HCT116 (cell line): ENCODE data around the gene SRSF3. TPM values are rescaled to one million over a fixed set of nuclear protein-coding genes. Genes with fewer than 3 reads are reported as not detected.

Source experiments
- ATAC-seq: fragments of 200-7000 bp; cut with Tn5 transposase; 2 replicates; pipeline ENCODE4 v1.9.1; 2020; ENCODE audit warnings: mild to moderate bottlenecking, moderate library complexity
- BruUV-seq: library from RNA; stranded (reverse); fragments of 400-500 nt; replicated peaks from 2 replicates; lab custom pipeline; 2021; lab: Mats Ljungman, UMichigan
- CTCF ChIA-PET: fragments of 300-600 bp; sonication (Branson Sonifier 250); formaldehyde crosslinking; loops from one replicate; lab custom pipeline; 2021; ENCODE audit warnings: antibody characterized with exemption; lab: Charles Lee
- POLR2A ChIA-PET: fragments of 300-600, 350-600 bp; sonication (Branson Sonifier 250); formaldehyde crosslinking; loops from one replicate; lab custom pipeline; 2021; ENCODE audit warnings: antibody characterized with exemption; lab: Charles Lee
- RAD21 ChIA-PET, 2 experiments: fragments of 300-600 bp; sonication (Branson Sonifier 250); formaldehyde crosslinking; loops; one replicate each; lab custom pipeline; 2023; ENCODE audit warnings: low total read pairs in 2 of 2; ENCODE audit not compliant: uncharacterized antibody in 2 of 2, unreplicated experiment in 2 of 2, low non-redundant PET in 1 of 2; lab: Charles Lee
- DNase-seq: peaks from one replicate; pipeline ENCODE4 v3.0.0-alpha.2; 2010; ENCODE audit warnings: low read depth, low spot score
- H2AFZ ChIP-seq: fragments of 200-600 bp; shearing (Covaris generic), sonication (generic); 2 replicates; pipeline ENCODE4 v1.6.1; 2017; ENCODE audit warnings: low read depth, mixed run types, mixed read lengths, antibody characterized with exemption, low read length; ENCODE audit not compliant: poor library complexity, severe bottlenecking
- H3K27ac ChIP-seq: 2 replicates; pipeline ENCODE4 v1.5.1; 2012; ENCODE audit warnings: low read depth, low read length
- H3K27me3 ChIP-seq: fragments of 200-600 bp; sonication (generic); 2 replicates; pipeline ENCODE4 v1.6.1; 2016; ENCODE audit warnings: mixed run types, low read length, mixed read lengths; ENCODE audit not compliant: insufficient read depth
- H3K36me3 ChIP-seq, 2 experiments: fragments of 200-500 bp in 1 of 2; fragments of 200-600 bp in 1 of 2; sonication (Bioruptor generic) in 1 of 2; sonication (generic) in 1 of 2; 2 replicates each; pipeline versions ENCODE4 v1.5.1 to v1.6.1; 2014 to 2016; ENCODE audit warnings: low read length in 2 of 2, inconsistent platforms in 1 of 2, mixed read lengths in 1 of 2, mixed run types in 1 of 2; ENCODE audit not compliant: insufficient read depth in 2 of 2, control insufficient read depth in 1 of 2
- H3K4me1 ChIP-seq, 2 experiments: fragments of 200-600 bp in 1 of 2; sonication (generic) in 1 of 2; 2 replicates each; pipeline versions ENCODE4 v1.5.1 to v1.6.1; 2012 to 2017; ENCODE audit warnings: low read length in 2 of 2, inconsistent platforms in 1 of 2, mild to moderate bottlenecking in 1 of 2, mixed read lengths in 1 of 2, mixed run types in 1 of 2, moderate library complexity in 1 of 2; ENCODE audit not compliant: insufficient read depth in 2 of 2, control insufficient read depth in 1 of 2
- H3K4me2 ChIP-seq: fragments of 200-600 bp; sonication (generic); 2 replicates; pipeline ENCODE4 v1.6.1; 2017; ENCODE audit warnings: mixed run types, low read length, mixed read lengths
- H3K4me3 ChIP-seq, 2 experiments: fragments of 200-600 bp in 1 of 2; sonication (generic) in 1 of 2; replicated peaks in 1 of 2; 2 replicates each; pipeline ENCODE4 v1.5.1; 2011 to 2016; ENCODE audit warnings: low read length in 2 of 2, control low read depth in 1 of 2, low read depth in 1 of 2, mild to moderate bottlenecking in 1 of 2, mixed read lengths in 1 of 2, mixed run types in 1 of 2
- H3K79me2 ChIP-seq: fragments of 200-600 bp; sonication (generic); 2 replicates; pipeline ENCODE4 v1.6.1; 2017; ENCODE audit warnings: mild to moderate bottlenecking, mixed run types, low read length, moderate library complexity, mixed read lengths; ENCODE audit not compliant: insufficient read depth
- H3K9ac ChIP-seq: fragments of 200-600 bp; sonication (generic); 2 replicates; pipeline ENCODE4 v1.6.1; 2016; ENCODE audit warnings: low read length, mixed read lengths
- H3K9me2 ChIP-seq: fragments of 200-600 bp; sonication (generic), shearing (Covaris generic); 2 replicates; pipeline ENCODE4 v1.6.1; 2017; ENCODE audit warnings: mixed run types, mild to moderate bottlenecking, moderate library complexity; ENCODE audit not compliant: insufficient read depth
- H3K9me3 ChIP-seq, 2 experiments: fragments of 200-500 bp in 1 of 2; fragments of 200-600 bp in 1 of 2; sonication (Bioruptor generic) in 1 of 2; sonication (generic) in 1 of 2; 2 replicates each; pipeline ENCODE4 v1.6.1; 2014 to 2017; ENCODE audit warnings: low read length in 2 of 2, mixed read lengths in 2 of 2, inconsistent platforms in 1 of 2, low read depth in 1 of 2, mild to moderate bottlenecking in 1 of 2, mixed run types in 1 of 2, moderate library complexity in 1 of 2; ENCODE audit not compliant: control insufficient read depth in 1 of 2, insufficient read depth in 1 of 2
- H4K20me1 ChIP-seq: fragments of 200-600 bp; sonication (generic), shearing (Covaris generic); 2 replicates; pipeline ENCODE4 v1.6.1; 2017; ENCODE audit warnings: mixed run types, mild to moderate bottlenecking, moderate library complexity; ENCODE audit not compliant: insufficient read depth
- CBX3 ChIP-seq: IDR thresholded peaks from 2 replicates; pipeline ENCODE4 v1.6.1; 2012; ENCODE audit warnings: low read depth
- CEBPB ChIP-seq: IDR thresholded peaks from 2 replicates; pipeline ENCODE4 v1.6.1; 2012; ENCODE audit warnings: low read depth
- CTCF ChIP-seq, 3 experiments: fragments of 200-600 bp in 1 of 3; sonication (generic) in 1 of 3; IDR thresholded peaks in 2 of 3; conservative IDR thresholded peaks in 1 of 3; 2 replicates each; pipeline ENCODE4 v1.5.1; 2012 to 2017; ENCODE audit warnings: low read depth in 2 of 3, low read length in 2 of 3, antibody characterized with exemption in 1 of 3, borderline replicate concordance in 1 of 3, control low read depth in 1 of 3, mild to moderate bottlenecking in 1 of 3, mixed read lengths in 1 of 3, mixed run types in 1 of 3, moderate library complexity in 1 of 3; ENCODE audit not compliant: insufficient read depth in 1 of 3
- EGR1 ChIP-seq: IDR thresholded peaks from 2 replicates; pipeline ENCODE4 v1.6.1; 2012; ENCODE audit warnings: low read depth
- ELF1 ChIP-seq: IDR thresholded peaks from 2 replicates; pipeline ENCODE4 v1.6.1; 2012; ENCODE audit warnings: low read depth, borderline replicate concordance
- EZH2phosphoT487 ChIP-seq: fragments of 200-600 bp; IDR thresholded peaks from 2 replicates; pipeline ENCODE4 v1.6.1; 2018; ENCODE audit warnings: antibody characterized with exemption, borderline replicate concordance
- JUND ChIP-seq: IDR thresholded peaks from 2 replicates; pipeline ENCODE4 v1.6.1; 2012
- MAX ChIP-seq: IDR thresholded peaks from 2 replicates; pipeline ENCODE4 v1.6.1; 2012
- POLR2A ChIP-seq: IDR thresholded peaks from 2 replicates; pipeline ENCODE4 v1.7.0; 2011; ENCODE audit warnings: borderline replicate concordance; ENCODE audit not compliant: insufficient read depth, insufficient read length; ENCODE audit errors: extremely low read depth
- POLR2AphosphoS5 ChIP-seq: IDR thresholded peaks from 2 replicates; pipeline ENCODE4 v1.6.1; 2011; ENCODE audit warnings: mild to moderate bottlenecking, low read depth, low read length, moderate library complexity
- REST ChIP-seq: IDR thresholded peaks from 2 replicates; pipeline ENCODE4 v1.6.1; 2012; ENCODE audit warnings: low read depth
- SIN3A ChIP-seq: IDR thresholded peaks from 2 replicates; pipeline ENCODE4 v1.6.1; 2012; ENCODE audit warnings: low read depth
- SP1 ChIP-seq: IDR thresholded peaks from 2 replicates; pipeline ENCODE4 v1.6.1; 2012; ENCODE audit warnings: low read depth
- TCF7L2 ChIP-seq: IDR thresholded peaks from 2 replicates; pipeline ENCODE4 v1.7.0; 2011; ENCODE audit warnings: borderline replicate concordance, inconsistent platforms; ENCODE audit not compliant: insufficient read depth, insufficient read length; ENCODE audit errors: extremely low read depth
- YY1 ChIP-seq: IDR thresholded peaks from 2 replicates; pipeline ENCODE4 v1.6.1; 2011; ENCODE audit warnings: low read length, low read depth, moderate library complexity, mild to moderate bottlenecking; ENCODE audit not compliant: insufficient replicate concordance; ENCODE audit errors: extremely low read depth
- ZFX ChIP-seq: fragments of 450-650 bp; IDR thresholded peaks from 2 replicates; pipeline ENCODE4 v1.6.1; 2017
- ZNF274 ChIP-seq: fragments of 200-500 bp; sonication (Bioruptor generic); IDR thresholded peaks from 2 replicates; pipeline ENCODE4 v1.6.1; 2014; ENCODE audit warnings: mild to moderate bottlenecking, low read depth, low read length, inconsistent platforms
- intact Hi-C: fragments of 100-400 bp; cut with micrococcal nuclease; formaldehyde crosslinking; loops from 2 replicates; pipeline ENCODE4 v1.10.0; 2022
- total RNA-seq: library from RNA; stranded (reverse); gene quantifications from one replicate; pipeline ENCODE4 v1.2.1, GENCODE V29; 2021; ENCODE audit not compliant: unreplicated experiment
- TF ChIP-seq, protein P1 (sequence below): IDR thresholded peaks from 2 replicates; pipeline ENCODE4 v1.6.1; 2012
- TF ChIP-seq, protein P2 (sequence below): IDR thresholded peaks from 2 replicates; pipeline ENCODE4 v1.6.1; 2011; ENCODE audit warnings: mild to moderate bottlenecking, low read length, moderate library complexity; ENCODE audit not compliant: insufficient replicate concordance; ENCODE audit errors: extremely low read depth

Gene SRSF3
- total RNA-seq, 1 experiment from 2014 or later = 362 TPM

DNA sequence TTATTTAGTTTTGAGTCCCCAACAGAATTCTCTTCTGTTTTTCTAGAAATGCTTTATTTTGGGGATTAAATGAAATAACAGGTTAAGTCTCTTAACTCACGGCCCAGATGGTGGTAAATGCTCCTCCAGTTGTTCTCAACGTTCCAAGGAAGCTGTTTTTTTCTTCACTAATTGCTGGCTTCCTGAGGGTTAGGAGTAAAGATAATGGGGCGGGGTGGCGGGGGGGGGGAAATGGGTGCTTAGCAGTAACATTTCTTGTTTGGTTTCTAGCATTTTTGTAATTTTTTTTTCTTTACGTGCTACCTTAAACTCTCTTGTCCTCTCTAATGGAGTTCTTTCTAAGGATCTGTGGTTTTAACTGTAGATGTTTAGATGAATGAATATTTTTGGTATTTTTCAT is 2.2 kb downstream of the SRSF3 start:
- intact Hi-C loops = no loop called here
- H3K9me2 ChIP-seq = no peaks in the 10 kb centered on the region
- peak overlapping the region; percentile 12; the same call in 1 of the 2 replicates for H3K9ac ChIP-seq
- BruUV-seq = no TSS peak
- DNase-seq = no peak
- no peaks in the 10 kb centered on the region for H3K27me3 ChIP-seq
- H3K27ac ChIP-seq = no peak overlapping the region
- ChIA-PET POLR2A (interaction anchor here (0.7 to 3.5 kb wide), 4 partner anchors 10 to 157 kb away, joined by 3 to 14 read pairs (median 6); partner anchors contain the start of gene CDKN1A), RAD21 (no interaction called here), CTCF (no interaction called here)
- peaks cover 12 to 38% of the 10 kb centered on the region in 2 experiments for H3K4me1 ChIP-seq
- H2AFZ ChIP-seq = no peak overlapping the region
- peaks cover 64% of the 10 kb centered on the region for H4K20me1 ChIP-seq
- TF ChIP-seq EGR1 (no peak), EZH2phosphoT487 (no peak), POLR2A (no peak), CTCF (IDR thresholded peaks at IDR 0.05 in 2 of 3, conservative IDR thresholded peaks at IDR 0.05 in 1 of 3; ENCODE audit: borderline replicate concordance in 1 of 3, insufficient read depth in 1 of 3, low read depth in 2 of 3, low read length in 2 of 3) (no peak), CBX3 (no peak), MAX (no peak), TCF7L2 (no peak), ZFX (no peak), POLR2AphosphoS5 (no peak), JUND (no peak), SP1 (no peak), ELF1 (no peak), ZNF274 (no peak), CEBPB (no peak), YY1 (no peak), SIN3A (no peak), REST (no peak)
- TF ChIP-seq, protein P1, sequence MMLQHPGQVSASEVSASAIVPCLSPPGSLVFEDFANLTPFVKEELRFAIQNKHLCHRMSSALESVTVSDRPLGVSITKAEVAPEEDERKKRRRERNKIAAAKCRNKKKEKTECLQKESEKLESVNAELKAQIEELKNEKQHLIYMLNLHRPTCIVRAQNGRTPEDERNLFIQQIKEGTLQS = no peak
- TF ChIP-seq, protein P2, sequence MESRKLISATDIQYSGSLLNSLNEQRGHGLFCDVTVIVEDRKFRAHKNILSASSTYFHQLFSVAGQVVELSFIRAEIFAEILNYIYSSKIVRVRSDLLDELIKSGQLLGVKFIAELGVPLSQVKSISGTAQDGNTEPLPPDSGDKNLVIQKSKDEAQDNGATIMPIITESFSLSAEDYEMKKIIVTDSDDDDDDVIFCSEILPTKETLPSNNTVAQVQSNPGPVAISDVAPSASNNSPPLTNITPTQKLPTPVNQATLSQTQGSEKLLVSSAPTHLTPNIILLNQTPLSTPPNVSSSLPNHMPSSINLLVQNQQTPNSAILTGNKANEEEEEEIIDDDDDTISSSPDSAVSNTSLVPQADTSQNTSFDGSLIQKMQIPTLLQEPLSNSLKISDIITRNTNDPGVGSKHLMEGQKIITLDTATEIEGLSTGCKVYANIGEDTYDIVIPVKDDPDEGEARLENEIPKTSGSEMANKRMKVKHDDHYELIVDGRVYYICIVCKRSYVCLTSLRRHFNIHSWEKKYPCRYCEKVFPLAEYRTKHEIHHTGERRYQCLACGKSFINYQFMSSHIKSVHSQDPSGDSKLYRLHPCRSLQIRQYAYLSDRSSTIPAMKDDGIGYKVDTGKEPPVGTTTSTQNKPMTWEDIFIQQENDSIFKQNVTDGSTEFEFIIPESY = no peak
- peak overlapping the region; percentile 76 for H3K4me2 ChIP-seq
- ATAC-seq = no peak
- peak overlapping the region; percentile 88; a peak in 3 of 4 replicates for H3K4me3 ChIP-seq
- H3K9me3 ChIP-seq = no peaks in the 10 kb centered on the region
- H3K36me3 ChIP-seq = peaks cover 50 to 62% of the 10 kb centered on the region in 2 experiments
- H3K79me2 ChIP-seq = peaks cover 72% of the 10 kb centered on the region
